CD4-positive, alpha-beta T cell (primary cell): ENCODE measurements around the gene FGF9. TPM values are rescaled to one million over a fixed set of nuclear protein-coding genes. Genes with fewer than 3 reads are reported as not detected.

ENCODE experiments used
- ATAC-seq: fragments of 200-7000 bp; cut with Tn5 transposase; one replicate; pipeline ENCODE4 v1.10.0; 2022; ENCODE audit warnings: mild to moderate bottlenecking; ENCODE audit not compliant: poor library complexity
- CTCF ChIA-PET: fragments of 350-600 bp; sonication (Branson Sonifier 250); formaldehyde crosslinking; loops from one replicate; lab custom pipeline; 2021; ENCODE audit warnings: antibody characterized with exemption, inconsistent platforms; lab: Charles Lee
- POLR2A ChIA-PET: fragments of 350-600 bp; sonication (Branson Sonifier 250); formaldehyde crosslinking; loops from one replicate; lab custom pipeline; 2021; ENCODE audit warnings: antibody characterized with exemption, inconsistent platforms; lab: Charles Lee
- DNase-seq, 14 experiments: peaks; one replicate each; pipeline ENCODE4 v3.0.0-alpha.2; 2013 to 2020; ENCODE audit warnings: mixed read lengths in 2 of 14
- H3K27ac ChIP-seq, 2 donors: one replicate each; pipeline versions ENCODE4 v1.5.1 to v1.7.0; 2013; ENCODE audit warnings: low read length in 2 of 2, low read depth in 1 of 2, mild to moderate bottlenecking in 1 of 2
- H3K27me3 ChIP-seq, 2 experiments: 1 replicate in 1 of 2; 2 replicates in 1 of 2; pipeline versions ENCODE4 v1.6.1 to v1.7.0; 2013; ENCODE audit warnings: low read length in 2 of 2, control low read depth in 1 of 2, mild to moderate bottlenecking in 1 of 2, moderate library complexity in 1 of 2; ENCODE audit not compliant: insufficient read depth in 2 of 2, control insufficient read depth in 1 of 2
- H3K36me3 ChIP-seq: one replicate; pipeline ENCODE4 v1.6.1; 2013; ENCODE audit warnings: low read length, control low read depth; ENCODE audit not compliant: insufficient read depth
- H3K4me1 ChIP-seq: one replicate; pipeline ENCODE4 v1.6.1; 2013; ENCODE audit warnings: low read length, control low read depth; ENCODE audit not compliant: insufficient read depth
- H3K4me3 ChIP-seq: one replicate; pipeline ENCODE4 v1.5.1; 2013; ENCODE audit warnings: mild to moderate bottlenecking, low read length, moderate library complexity
- H3K9me3 ChIP-seq, 2 experiments: 1 replicate in 1 of 2; 2 replicates in 1 of 2; pipeline versions ENCODE4 v1.6.1 to v1.7.0; 2013; ENCODE audit warnings: low read length in 2 of 2, mild to moderate bottlenecking in 2 of 2, control low read depth in 1 of 2, moderate library complexity in 1 of 2; ENCODE audit not compliant: control insufficient read depth in 1 of 2, insufficient read depth in 1 of 2
- H3K27ac Mint-ChIP-seq: one replicate; pipeline ENCODE4 v1.8.0; 2020; ENCODE audit warnings: mixed read lengths
- H3K27me3 Mint-ChIP-seq: one replicate; pipeline ENCODE4 v1.8.0; 2021; ENCODE audit warnings: mixed read lengths
- H3K36me3 Mint-ChIP-seq: one replicate; pipeline ENCODE4 v1.8.0; 2021; ENCODE audit warnings: low read depth, mixed read lengths
- H3K4me1 Mint-ChIP-seq: one replicate; pipeline ENCODE4 v1.8.0; 2021; ENCODE audit warnings: low read depth, mixed read lengths
- H3K4me3 Mint-ChIP-seq: one replicate; pipeline ENCODE4 v1.8.0; 2020; ENCODE audit warnings: mild to moderate bottlenecking, mixed read lengths
- H3K9me3 Mint-ChIP-seq: one replicate; pipeline ENCODE4 v1.8.0; 2020; ENCODE audit warnings: mixed read lengths
- CTCF ChIP-seq: fragments of 200-600 bp; IDR thresholded peaks from one replicate; pipeline ENCODE4 v1.8.0; 2022; ENCODE audit warnings: antibody characterized with exemption, mild to moderate bottlenecking
- intact Hi-C, 2 experiments: fragments of 100-400 bp; cut with DNase I in 1 of 2; cut with micrococcal nuclease in 1 of 2; formaldehyde crosslinking; loops; one replicate each; pipeline versions ENCODE4 v1.15.1 to v1.9.0; 2023 to 2025; cut with DNase I, micrococcal nuclease
- total RNA-seq, 174 experiments: library from RNA in 2 of 174; stranded (reverse) in 2 of 174; gene quantifications; one replicate each; pipeline ENCODE4 v1.2.3 and lab custom pipeline; 2021 to 2026

Gene FGF9
- total RNA-seq, 2 experiments from 2014 or later, result 2.2 to 3.4 TPM

GRCh38 chr13:21730186-21730880 lies 59.5 kb downstream of the FGF9 start:
- Mint-ChIP-seq H3K9me3 (peaks cover 5% of the 10 kb centered on the region), H3K36me3 (no peaks in the 10 kb centered on the region), H3K4me1 (no peaks in the 10 kb centered on the region), H3K27me3 (peaks cover 16% of the 10 kb centered on the region), H3K27ac (no peak overlapping the region), H3K4me3 (no peak overlapping the region)
- no peaks in the 10 kb centered on the region for H3K9me3 ChIP-seq
- no peak for DNase-seq
- TF ChIP-seq CTCF, result no peak
- peaks cover 0 to 9% of the 10 kb centered on the region in 2 experiments for H3K27me3 ChIP-seq
- CTCF ChIA-PET, result interaction anchor here (0.6 kb wide), 1 partner anchor 60 kb away, joined by 3 read pairs; no protein-coding TSS in a partner anchor
- POLR2A ChIA-PET, result no interaction called here
- intact Hi-C loops, result no loop called here
- no peak for ATAC-seq
- no peaks in the 10 kb centered on the region for H3K4me1 ChIP-seq
- H3K4me3 ChIP-seq, result no peak overlapping the region
- no peaks in the 10 kb centered on the region for H3K36me3 ChIP-seq
- no peak overlapping the region for H3K27ac ChIP-seq

- H3K4me1 Mint-ChIP-seq, result no peaks in the 10 kb centered on the region
Observed at GRCh38 chr13:21733475-21734263, 62.8 kb downstream of the FGF9 start.

GRCh38 chr13:21734961-21735360 lies 64.1 kb downstream of the FGF9 start:
- no peaks in the 10 kb centered on the region for H3K9me3 Mint-ChIP-seq
- H3K27ac ChIP-seq, result no peak overlapping the region
- H3K4me1 Mint-ChIP-seq, result no peaks in the 10 kb centered on the region
- H3K4me3 ChIP-seq, result no peak overlapping the region
- ATAC-seq, result no peak
- intact Hi-C loops, result no loop called here
- H3K36me3 ChIP-seq, result no peaks in the 10 kb centered on the region
- H3K27ac Mint-ChIP-seq, result no peak overlapping the region
- no peak for TF ChIP-seq CTCF
- H3K36me3 Mint-ChIP-seq, result no peaks in the 10 kb centered on the region
- H3K4me3 Mint-ChIP-seq, result no peak overlapping the region
- H3K27me3 Mint-ChIP-seq, result peaks cover 39% of the 10 kb centered on the region
- POLR2A ChIA-PET, result no interaction called here
- peaks cover 5 to 6% of the 10 kb centered on the region in 2 experiments for H3K27me3 ChIP-seq
- CTCF ChIA-PET, result no interaction called here
- H3K9me3 ChIP-seq, result no peaks in the 10 kb centered on the region
- DNase-seq, result no peak
- no peaks in the 10 kb centered on the region for H3K4me1 ChIP-seq

More at GRCh38 chr13:21733475-21734263, 62.8 kb downstream of the FGF9 start:
- TF ChIP-seq CTCF, result no peak
- H3K27ac ChIP-seq, result no peak overlapping the region
- CTCF ChIA-PET, result no interaction called here
- DNase-seq, result no peak
- no peaks in the 10 kb centered on the region for H3K36me3 ChIP-seq
- intact Hi-C loops, result no loop called here
- Mint-ChIP-seq H3K4me3 (no peak overlapping the region), H3K27me3 (peaks cover 38% of the 10 kb centered on the region), H3K9me3 (no peaks in the 10 kb centered on the region), H3K36me3 (no peaks in the 10 kb centered on the region), H3K27ac (no peak overlapping the region)
- H3K27me3 ChIP-seq, result peaks cover 6 to 12% of the 10 kb centered on the region in 2 experiments
- no peak overlapping the region for H3K4me3 ChIP-seq
- no peaks in the 10 kb centered on the region for H3K4me1 ChIP-seq
- H3K9me3 ChIP-seq, result no peaks in the 10 kb centered on the region
- ATAC-seq, result no peak
- POLR2A ChIA-PET, result no interaction called here
